Measurements from ENCODE around the gene PPM1H. TPM values are rescaled to one million over a fixed set of nuclear protein-coding genes. Genes with fewer than 3 reads are reported as not detected.

The PPM1H gene
- total and polyA plus RNA-seq, 2 donors (not counting 1 experiment from before 2014, with no cell fraction given) = 0.01 TPM; not detected in 1

GRCh38 chr12:62627181-62627580 is 307.8 kb downstream of the PPM1H start:
- ATAC-seq (ENCODE audit: low read depth) (no peak), DNase-seq (no peak)
- H4K20me1 ChIP-seq (ENCODE audit: control insufficient read depth, insufficient read depth, low read length, poor library complexity, severe bottlenecking) = no peaks in the 10 kb centered on the region
- H3K36me3 ChIP-seq (replicated peaks in 1 of 2; ENCODE audit: control extremely low read depth in 1 of 2, control insufficient read depth in 1 of 2, extremely low read depth in 1 of 2, insufficient read depth in 2 of 2, low read length in 1 of 2) = no peaks in the 10 kb centered on the region
- H3K9me3 Mint-ChIP-seq (ENCODE audit: insufficient read depth) = no peaks in the 10 kb centered on the region
- H3K27me3 ChIP-seq (replicated peaks in 1 of 4; ENCODE audit: control extremely low read depth in 1 of 4, control insufficient read depth in 3 of 4, insufficient read depth in 4 of 4, low read length in 3 of 4) = peaks cover 0 to 26% (median 21%) of the 10 kb centered on the region in 4 experiments
- ChIA-PET CTCF (no interaction called here), POLR2A (no interaction called here)
- no peak overlapping the region for H3K4me3 Mint-ChIP-seq
- no peaks in the 10 kb centered on the region for H3K79me2 ChIP-seq (ENCODE audit: control insufficient read depth, insufficient read depth, low read length)
- no peaks in the 10 kb centered on the region for H3K9me3 ChIP-seq (ENCODE audit: control extremely low read depth in 1 of 3, control insufficient read depth in 2 of 3, insufficient read depth in 1 of 3, low read length in 2 of 3)
- H3K4me1 ChIP-seq (ENCODE audit: control insufficient read depth in 2 of 2, insufficient read depth in 2 of 2, low read length in 2 of 2) = peaks cover 9 to 10% of the 10 kb centered on the region in 2 donors
- no peak overlapping the region for H3K4me3 ChIP-seq (ENCODE audit: control extremely low read depth in 1 of 5, extremely low read depth in 1 of 5, insufficient read depth in 1 of 5, low read depth in 2 of 5, low read length in 4 of 5)
- H2AFZ ChIP-seq (ENCODE audit: insufficient read depth, low read depth, low read length, poor library complexity, severe bottlenecking) = no peak overlapping the region
- no peak overlapping the region for H3K27ac ChIP-seq (ENCODE audit: low read length in 2 of 2)
- intact Hi-C loops (cut with micrococcal nuclease) = no loop called here
- TF ChIP-seq CTCF (IDR thresholded peaks at IDR 0.05) (no peak), EZH2 (IDR thresholded peaks at IDR 0.05; ENCODE audit: borderline replicate concordance, insufficient read depth, low read depth, low read length, poor library complexity, severe bottlenecking) (no peak)
- H3K27ac Mint-ChIP-seq = no peak overlapping the region
- peaks cover 53% of the 10 kb centered on the region for H3K27me3 Mint-ChIP-seq
- WGBS (ENCODE audit: insufficient coverage) = 100% methylated on average over 1 of the region's 2 CpGs
- H3K4me1 Mint-ChIP-seq = peaks cover 6% of the 10 kb centered on the region
- no peak overlapping the region for H3K9ac ChIP-seq (ENCODE audit: low read length)
- H3K4me2 ChIP-seq (replicated peaks; ENCODE audit: low read depth, low read length, poor library complexity, severe bottlenecking) = no peak overlapping the region

GRCh38 chr12:62625228-62625627 is 309.7 kb downstream of the PPM1H start:
- no peak overlapping the region for H2AFZ ChIP-seq (ENCODE audit: insufficient read depth, low read depth, low read length, poor library complexity, severe bottlenecking)
- Mint-ChIP-seq H3K9me3 (ENCODE audit: insufficient read depth) (no peaks in the 10 kb centered on the region), H3K27me3 (peaks cover 34% of the 10 kb centered on the region), H3K27ac (no peak overlapping the region), H3K4me1 (no peaks in the 10 kb centered on the region), H3K4me3 (no peak overlapping the region)
- ATAC-seq (ENCODE audit: low read depth) (no peak), DNase-seq (no peak)
- H4K20me1 ChIP-seq (ENCODE audit: control insufficient read depth, insufficient read depth, low read length, poor library complexity, severe bottlenecking) = no peaks in the 10 kb centered on the region
- no CpG with 5 or more reads among the region's 2 CpGs for WGBS (ENCODE audit: insufficient coverage)
- no peak for TF ChIP-seq CTCF (IDR thresholded peaks at IDR 0.05)
- TF ChIP-seq EZH2 (IDR thresholded peaks at IDR 0.05; ENCODE audit: borderline replicate concordance, insufficient read depth, low read depth, low read length, poor library complexity, severe bottlenecking) = no peak
- peaks cover 0 to 11% (median 7%) of the 10 kb centered on the region in 4 experiments for H3K27me3 ChIP-seq (replicated peaks in 1 of 4; ENCODE audit: control extremely low read depth in 1 of 4, control insufficient read depth in 3 of 4, insufficient read depth in 4 of 4, low read length in 3 of 4)
- H3K4me2 ChIP-seq (replicated peaks; ENCODE audit: low read depth, low read length, poor library complexity, severe bottlenecking) = no peak overlapping the region
- ChIA-PET POLR2A (no interaction called here), CTCF (no interaction called here)
- intact Hi-C loops (cut with micrococcal nuclease) = no loop called here
- H3K79me2 ChIP-seq (ENCODE audit: control insufficient read depth, insufficient read depth, low read length) = no peaks in the 10 kb centered on the region
- H3K36me3 ChIP-seq (replicated peaks in 1 of 2; ENCODE audit: control extremely low read depth in 1 of 2, control insufficient read depth in 1 of 2, extremely low read depth in 1 of 2, insufficient read depth in 2 of 2, low read length in 1 of 2) = no peaks in the 10 kb centered on the region
- H3K4me3 ChIP-seq (ENCODE audit: control extremely low read depth in 1 of 5, extremely low read depth in 1 of 5, insufficient read depth in 1 of 5, low read depth in 2 of 5, low read length in 4 of 5) = no peak overlapping the region
- H3K9me3 ChIP-seq (ENCODE audit: control extremely low read depth in 1 of 3, control insufficient read depth in 2 of 3, insufficient read depth in 1 of 3, low read length in 2 of 3) = no peaks in the 10 kb centered on the region
- H3K4me1 ChIP-seq (ENCODE audit: control insufficient read depth in 2 of 2, insufficient read depth in 2 of 2, low read length in 2 of 2) = no peaks in the 10 kb centered on the region
- H3K27ac ChIP-seq (ENCODE audit: low read length in 2 of 2) = no peak overlapping the region
- H3K9ac ChIP-seq (ENCODE audit: low read length) = no peak overlapping the region

Data from B cell (primary cell).